CD14-positive monocyte (primary cell): ENCODE measurements around the gene EID1. TPM values are rescaled to one million over a fixed set of nuclear protein-coding genes. Genes with fewer than 3 reads are reported as not detected.

Source experiments
- DNase-seq, 3 donors: peaks; one replicate each; pipeline ENCODE4 v3.0.0-alpha.2; 2011 to 2022
- H2AFZ ChIP-seq: 2 replicates; pipeline ENCODE4 v1.6.0; 2012; ENCODE audit warnings: mild to moderate bottlenecking, low read depth, low read length, inconsistent platforms; ENCODE audit not compliant: insufficient read depth, poor library complexity, severe bottlenecking
- H3K27ac ChIP-seq, 2 donors: 1 replicate in 1 of 2; 2 replicates in 1 of 2; pipeline ENCODE4 v1.5.1; 2012 to 2013; ENCODE audit warnings: low read length in 2 of 2, control low read depth in 1 of 2, inconsistent platforms in 1 of 2, low read depth in 1 of 2, mild to moderate bottlenecking in 1 of 2
- H3K27me3 ChIP-seq, 2 donors: one replicate each; pipeline versions ENCODE4 v1.6.0 to v1.6.1; 2011 to 2013; ENCODE audit warnings: low read length in 2 of 2; ENCODE audit not compliant: control insufficient read depth in 2 of 2, insufficient read depth in 2 of 2
- H3K36me3 ChIP-seq, 2 donors: replicated peaks in 1 of 2; 1 replicate in 1 of 2; 2 replicates in 1 of 2; pipeline versions ENCODE4 v1.5.1 to v1.6.1; 2012 to 2013; ENCODE audit warnings: low read length in 2 of 2, control low read depth in 1 of 2, inconsistent platforms in 1 of 2, mild to moderate bottlenecking in 1 of 2; ENCODE audit not compliant: insufficient read depth in 2 of 2, control insufficient read depth in 1 of 2
- H3K4me1 ChIP-seq, 2 donors: 1 replicate in 1 of 2; 2 replicates in 1 of 2; pipeline versions ENCODE4 v1.5.1 to v1.6.1; 2012 to 2013; ENCODE audit warnings: low read length in 2 of 2, control low read depth in 1 of 2, inconsistent platforms in 1 of 2, mild to moderate bottlenecking in 1 of 2, moderate library complexity in 1 of 2; ENCODE audit not compliant: insufficient read depth in 2 of 2, control insufficient read depth in 1 of 2
- H3K4me2 ChIP-seq: replicated peaks from 2 replicates; pipeline ENCODE3; 2012; ENCODE audit warnings: low read length, moderate library complexity, mild to moderate bottlenecking; ENCODE audit not compliant: poor library complexity, severe bottlenecking; ENCODE audit errors: extremely low read depth
- H3K4me3 ChIP-seq, 3 experiments: fragments of 200-600 bp in 1 of 3; sonication (generic) in 1 of 3; replicated peaks in 1 of 3; 1 replicate in 2 of 3; 2 replicates in 1 of 3; pipeline ENCODE4 v1.5.1; 2011 to 2013; ENCODE audit warnings: low read length in 3 of 3, mild to moderate bottlenecking in 3 of 3, control low read depth in 2 of 3, low read depth in 2 of 3, inconsistent platforms in 1 of 3, moderate library complexity in 1 of 3
- H3K79me2 ChIP-seq: 2 replicates; pipeline ENCODE4 v1.6.0; 2012; ENCODE audit warnings: mild to moderate bottlenecking, control low read depth, inconsistent platforms, low read length, moderate library complexity; ENCODE audit not compliant: insufficient read depth
- H3K9ac ChIP-seq: 2 replicates; pipeline ENCODE4 v1.6.0; 2017; ENCODE audit warnings: low read length, mild to moderate bottlenecking; ENCODE audit not compliant: insufficient read depth, poor library complexity, severe bottlenecking
- H3K9me3 ChIP-seq, 2 donors: replicated peaks in 1 of 2; 1 replicate in 1 of 2; 2 replicates in 1 of 2; pipeline versions ENCODE4 v1.5.1 to v1.6.1; 2012 to 2013; ENCODE audit warnings: low read length in 2 of 2, control low read depth in 1 of 2; ENCODE audit not compliant: control insufficient read depth in 1 of 2, insufficient read depth in 1 of 2
- H4K20me1 ChIP-seq: 2 replicates; pipeline ENCODE4 v1.6.0; 2012; ENCODE audit warnings: mild to moderate bottlenecking, low read length, control low read depth, moderate library complexity; ENCODE audit not compliant: insufficient read depth
- H3K27ac Mint-ChIP-seq, 7 donors: one replicate each; pipeline ENCODE4 v1.8.0; 2020; ENCODE audit warnings: mild to moderate bottlenecking in 7 of 7, mixed read lengths in 7 of 7, moderate library complexity in 6 of 7, inconsistent platforms in 2 of 7
- H3K27me3 Mint-ChIP-seq, 3 donors: one replicate each; pipeline ENCODE4 v1.8.0; 2021 to 2022; ENCODE audit warnings: low read depth in 3 of 3, mild to moderate bottlenecking in 3 of 3, mixed read lengths in 3 of 3, moderate library complexity in 3 of 3, inconsistent platforms in 1 of 3
- H3K36me3 Mint-ChIP-seq, 2 donors: one replicate each; pipeline ENCODE4 v1.8.0; 2020; ENCODE audit warnings: mixed read lengths in 2 of 2, inconsistent platforms in 1 of 2, mild to moderate bottlenecking in 1 of 2
- H3K4me1 Mint-ChIP-seq: one replicate; pipeline ENCODE4 v1.8.0; 2020; ENCODE audit warnings: mild to moderate bottlenecking, mixed read lengths
- H3K4me3 Mint-ChIP-seq, 2 donors: one replicate each; pipeline ENCODE4 v1.8.0; 2020; ENCODE audit warnings: mild to moderate bottlenecking in 2 of 2, mixed read lengths in 2 of 2, moderate library complexity in 1 of 2
- H3K9me3 Mint-ChIP-seq, 7 donors: one replicate each; pipeline ENCODE4 v1.8.0; 2020 to 2022; ENCODE audit warnings: mixed read lengths in 7 of 7, mild to moderate bottlenecking in 6 of 7, moderate library complexity in 6 of 7, inconsistent platforms in 2 of 7
- CTCF ChIP-seq: fragments of 200-600 bp; IDR thresholded peaks from one replicate; pipeline ENCODE4 v1.8.0; 2022; ENCODE audit warnings: antibody characterized with exemption, mild to moderate bottlenecking
- WGBS: methylation state at CpG from one replicate; pipeline ENCODE4 v1.1.5; 2013; ENCODE audit warnings: missing lambda C conversion rate; ENCODE audit not compliant: insufficient coverage; 5-methylcytosine and 5-hydroxymethylcytosine counted together
- intact Hi-C, 2 donors: fragments of 100-400 bp; cut with micrococcal nuclease; formaldehyde crosslinking; loops; one replicate each; pipeline versions ENCODE4 v1.15.0 to v1.15.1; 2023
- polyA plus RNA-seq, 3 donors: library from polyadenylated mRNA; depleted of rRNA in 1 of 3; unstranded in 2 of 3; stranded (reverse) in 1 of 3; fragments of 300-500 nt in 2 of 3; fragments of >200 nt in 1 of 3; fragmentation: Illumina TruSeq in 2 of 3; gene quantifications; 1 replicate in 2 of 3; 2 replicates in 1 of 3; pipeline ENCODE4 v1.2.3, GENCODE V29; 2012 to 2021

EID1 gene
- polyA plus RNA-seq, 3 donors = 41.2 to 182 (median 181) TPM

DNA sequence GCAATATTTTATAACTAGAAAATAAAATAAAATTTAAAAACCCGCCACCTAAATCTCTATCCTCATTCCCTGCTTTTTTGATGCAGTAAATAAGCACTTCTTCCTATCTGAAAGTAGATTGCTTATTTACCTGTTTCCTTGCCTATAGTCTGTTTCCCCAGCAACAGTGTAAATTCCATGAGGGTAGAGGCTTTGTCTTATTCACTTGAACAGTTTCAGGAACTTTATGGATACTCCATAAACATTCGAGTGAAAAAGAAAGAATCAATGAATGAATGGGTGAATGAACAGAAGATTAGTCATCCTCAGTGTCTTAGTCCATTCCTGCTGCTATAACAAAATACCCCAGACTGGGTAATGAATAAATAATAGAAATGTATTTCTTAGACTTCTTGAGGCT, 44.1 kb downstream of the EID1 start:
- WGBS = no CpG with 5 or more reads among the region's 2 CpGs
- Mint-ChIP-seq H3K27ac (no peak overlapping the region), H3K4me1 (no peaks in the 10 kb centered on the region), H3K4me3 (no peak overlapping the region), H3K9me3 (peaks cover 0 to 4% (median 0%) of the 10 kb centered on the region in 7 donors), H3K27me3 (peaks cover under 1 to 4% (median 4%) of the 10 kb centered on the region in 3 donors), H3K36me3 (no peaks in the 10 kb centered on the region)
- TF ChIP-seq CTCF = no peak
- Histone ChIP-seq H3K9me3 (no peaks in the 10 kb centered on the region), H3K27ac (no peak overlapping the region), H3K4me2 (no peak overlapping the region), H3K4me1 (no peaks in the 10 kb centered on the region), H3K9ac (no peak overlapping the region), H3K36me3 (no peaks in the 10 kb centered on the region), H3K4me3 (no peak overlapping the region), H3K27me3 (no peaks in the 10 kb centered on the region), H2AFZ (no peak overlapping the region), H4K20me1 (no peaks in the 10 kb centered on the region), H3K79me2 (no peaks in the 10 kb centered on the region)
- intact Hi-C loops = no loop called here
- DNase-seq = no peak

DNA sequence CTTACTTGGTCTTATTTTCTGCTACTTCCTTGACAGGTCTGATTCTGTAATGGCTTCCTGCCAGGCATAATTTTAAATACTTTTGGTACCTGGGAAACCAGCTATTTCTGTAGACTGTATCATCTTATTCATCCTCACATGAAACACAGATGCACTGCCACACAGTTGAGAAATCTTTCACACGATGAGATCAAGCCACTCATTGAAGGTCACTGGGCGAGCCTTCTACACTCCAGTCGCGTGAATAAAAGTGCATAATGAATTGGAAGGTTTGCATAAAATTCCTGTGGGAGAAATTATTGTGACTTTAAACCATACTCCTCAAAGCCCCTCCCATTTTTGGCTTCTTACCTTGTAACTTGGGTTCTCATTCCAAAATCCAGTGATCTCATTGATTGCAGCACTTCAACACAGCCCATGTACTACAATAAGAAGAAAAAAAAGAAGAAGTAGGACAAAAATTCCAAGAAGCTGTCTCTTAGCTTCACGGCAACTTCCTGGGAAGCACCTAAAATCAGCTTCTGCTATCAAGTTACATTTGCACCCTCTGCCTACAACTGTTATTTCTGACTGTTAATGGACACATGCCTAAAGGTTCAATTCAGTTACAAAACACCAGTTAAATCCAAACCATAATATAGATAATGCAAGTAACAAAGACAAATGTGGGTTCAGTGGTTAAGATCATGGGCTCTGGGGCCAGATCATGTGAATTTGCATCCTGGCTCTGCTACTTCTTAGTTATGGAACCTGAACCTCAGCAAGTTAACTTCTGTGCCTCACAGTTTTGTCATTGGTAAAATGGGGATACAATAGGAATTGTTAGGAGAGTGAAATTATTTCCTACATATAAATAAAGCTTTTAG, 46.8 kb downstream of the EID1 start:
- no peak for DNase-seq
- Mint-ChIP-seq H3K4me1 (no peaks in the 10 kb centered on the region), H3K4me3 (no peak overlapping the region), H3K27me3 (peaks cover 0 to 3% (median 0%) of the 10 kb centered on the region in 3 donors), H3K9me3 (peaks cover 0 to 4% (median 0%) of the 10 kb centered on the region in 7 donors), H3K36me3 (no peaks in the 10 kb centered on the region), H3K27ac (no peak overlapping the region)
- H3K27ac ChIP-seq = no peak overlapping the region
- no peaks in the 10 kb centered on the region for H3K27me3 ChIP-seq
- no peaks in the 10 kb centered on the region for H3K36me3 ChIP-seq
- no peak overlapping the region for H3K4me3 ChIP-seq
- TF ChIP-seq CTCF = no peak
- no peaks in the 10 kb centered on the region for H3K4me1 ChIP-seq
- H3K9me3 ChIP-seq = no peaks in the 10 kb centered on the region
- H3K79me2 ChIP-seq = no peaks in the 10 kb centered on the region
- no peak overlapping the region for H3K9ac ChIP-seq
- intact Hi-C loops = no loop called here
- no peaks in the 10 kb centered on the region for H4K20me1 ChIP-seq
- H2AFZ ChIP-seq = no peak overlapping the region
- H3K4me2 ChIP-seq = no peak overlapping the region
- WGBS = no CpG with 5 or more reads among the region's 5 CpGs
